Heart left ventricle (tissue), 16 donors: ENCODE measurements around the gene P2RY12. TPM values are rescaled to one million over a fixed set of nuclear protein-coding genes. Genes with fewer than 3 reads are reported as not detected.

Experiments
- ATAC-seq, 4 donors: fragments of 200-7000 bp; cut with Tn5 transposase; one replicate each; pipeline ENCODE4 v1.9.1; 2020 to 2022; ENCODE audit warnings: moderate library complexity in 4 of 4, mild to moderate bottlenecking in 3 of 4, moderate number of reproducible peaks in 1 of 4
- DNase-seq, 5 donors: peaks; one replicate each; pipeline ENCODE4 v3.0.0-alpha.2; 2020
- H3K27ac ChIP-seq, 12 donors: fragments of 200-600 bp; sonication (generic) in 4 of 12; one replicate each; pipeline versions ENCODE4 v1.5.0 to v1.8.0; 2016 to 2022; ENCODE audit warnings: mild to moderate bottlenecking in 2 of 12
- H3K27me3 ChIP-seq, 9 donors: fragments of 200-600 bp; sonication (generic) in 2 of 9; one replicate each; pipeline versions ENCODE4 v1.5.1 to v1.8.0; 2016 to 2022; ENCODE audit warnings: mild to moderate bottlenecking in 3 of 9
- H3K36me3 ChIP-seq, 9 donors: fragments of 200-600 bp; sonication (generic) in 2 of 9; one replicate each; pipeline versions ENCODE4 v1.5.0 to v1.8.0; 2018 to 2022; ENCODE audit warnings: mild to moderate bottlenecking in 2 of 9
- H3K4me1 ChIP-seq, 12 donors: fragments of 200-600 bp; sonication (generic) in 4 of 12; one replicate each; pipeline versions ENCODE4 v1.5.0 to v1.8.0; 2016 to 2022; ENCODE audit warnings: mild to moderate bottlenecking in 3 of 12
- H3K4me3 ChIP-seq, 12 donors: fragments of 200-600 bp; sonication (generic) in 4 of 12; one replicate each; pipeline versions ENCODE4 v1.5.0 to v1.8.0; 2017 to 2022; ENCODE audit warnings: mild to moderate bottlenecking in 9 of 12, moderate library complexity in 4 of 12
- H3K9me3 ChIP-seq, 12 donors: fragments of 200-600 bp; sonication (generic) in 4 of 12; one replicate each; pipeline versions ENCODE4 v1.5.0 to v1.8.0; 2016 to 2022; ENCODE audit warnings: mild to moderate bottlenecking in 1 of 12
- CTCF ChIP-seq, 12 donors: fragments of 200-600 bp; sonication (generic) in 4 of 12; IDR thresholded peaks; one replicate each; pipeline versions ENCODE4 v1.5.0 to v1.8.0; 2018 to 2022; ENCODE audit warnings: antibody characterized with exemption in 12 of 12, mild to moderate bottlenecking in 5 of 12
- POLR2A ChIP-seq, 2 donors: fragments of 450-650 bp; IDR thresholded peaks; one replicate each; pipeline ENCODE4 v1.6.1; 2017; ENCODE audit warnings: antibody characterized with exemption in 2 of 2, mild to moderate bottlenecking in 2 of 2, moderate library complexity in 2 of 2
- WGBS, 4 donors: extraction: QIAGEN DNeasy Blood & Tissue Kit in 2 of 4; methylation state at CpG; one replicate each; pipeline versions ENCODE4 v1.1.5 to v1.1.7; 2013 to 2018; 5-methylcytosine and 5-hydroxymethylcytosine counted together
- intact Hi-C, 10 donors: fragments of 100-400 bp; cut with DNase I; formaldehyde crosslinking; loops; one replicate each; pipeline versions ENCODE4 v1.11.1 to v1.14.2; 2022
- polyA plus RNA-seq, 2 donors: library from polyadenylated mRNA; stranded (reverse); fragments of 200-250 nt; gene quantifications; one replicate each; pipeline ENCODE4 v1.2.3, GENCODE V29; 2013
- total RNA-seq, 9 donors: library from RNA; depleted of rRNA in 2 of 9; stranded (reverse); fragments of >200 nt in 2 of 9; fragmentation: NEBNext Ultra II Directional in 3 of 9; extraction: Animal tissue kit (Norgen Biotek cat#: 25700) in 3 of 9; gene quantifications; one replicate each; pipeline versions ENCODE4 v1.1.0 to v1.2.4, GENCODE V29; 2016 to 2023
- donor health status: ischemic (EF 13 %, LVEDD 7.1; RV severe dilation, severe dysfunction).
- donor health status: healthy with polysubstance abuse.
- donor health status: DM: no; HTN: yes; CAD: no.
- donor health status: DM: no; HTN: no; CAD: no.
- donor health status: ischemic (EF 25% LVEDD 6.9; RV normal size, moderate dysfunction).
- donor health status: ischemic (EF 25% LVEDD 5.7; RV mildly dilated, moderate dysfunction).
- donor health status: healthy.
- donor health status: DM: yes; HTN: yes; CAD: no.
- donor health status: ischemic (EF 35%, LVEDD 5.7; RV mildly dilated, moderate dysfunction).
- donor health status: nonischemic (EF 11% LVEDD 7.7; RV severe dilation, severe dysfunction).
- donor health status: DM: yes; HTN: yes; CAD: no.
- donor health status: PGD.
- donor health status: ischemic (EF 29% LVEDD 5.4; RV normal size, mild dysfunction).
- donor health status: nonischemic (EF 23%, LVEDD 6.1; RV moderate dilation, normal function).

Gene P2RY12
- total and polyA plus RNA-seq, 11 donors, result 0.26 to 3.4 (median 0.56) TPM

GRCh38 chr3:151315136-151315535 is 69.4 kb downstream of the P2RY12 start:
- 83 to 92% (median 86%) methylated on average over 2 of the region's 2 CpGs for WGBS, 4 donors
- Histone ChIP-seq H3K4me3 (no peak overlapping the region), H3K27ac (no peak overlapping the region), H3K9me3 (no peaks in the 10 kb centered on the region), H3K4me1 (peaks cover 0 to 11% (median 0%) of the 10 kb centered on the region in 12 donors), H3K27me3 (no peaks in the 10 kb centered on the region), H3K36me3 (no peaks in the 10 kb centered on the region)
- ATAC-seq (no peak), DNase-seq (no peak)
- intact Hi-C loops, result no loop called here
- TF ChIP-seq POLR2A (IDR thresholded peaks at IDR 0.05) (no peak), CTCF (IDR thresholded peaks at IDR 0.05) (no peak)

- ATAC-seq (no peak), DNase-seq (no peak)
- intact Hi-C loops, result no loop called here
- WGBS, 4 donors, result 92 to 94% (median 94%) methylated on average over 5 of the region's 5 CpGs
- Histone ChIP-seq H3K27me3 (no peaks in the 10 kb centered on the region), H3K9me3 (no peaks in the 10 kb centered on the region), H3K4me1 (peaks cover 0 to 11% (median 0%) of the 10 kb centered on the region in 12 donors), H3K27ac (no peak overlapping the region), H3K4me3 (no peak overlapping the region), H3K36me3 (no peaks in the 10 kb centered on the region)
- TF ChIP-seq CTCF (IDR thresholded peaks at IDR 0.05) (no peak), POLR2A (IDR thresholded peaks at IDR 0.05) (no peak)
These were observed 70.0 kb downstream of the P2RY12 start for GRCh38 chr3:151314593-151314992.

- intact Hi-C loops, result no loop called here
- Histone ChIP-seq H3K4me3 (no peak overlapping the region), H3K4me1 (peaks cover 0 to 11% (median 0%) of the 10 kb centered on the region in 12 donors), H3K27me3 (no peaks in the 10 kb centered on the region), H3K36me3 (no peaks in the 10 kb centered on the region), H3K9me3 (no peaks in the 10 kb centered on the region), H3K27ac (no peak overlapping the region)
- DNase-seq, result no peak
- TF ChIP-seq CTCF (IDR thresholded peaks at IDR 0.05) (no peak), POLR2A (IDR thresholded peaks at IDR 0.05) (no peak)
- WGBS, 4 donors, result 78 to 95% (median 92%) methylated on average over 2 of the region's 2 CpGs
- no peak for ATAC-seq
These were observed 70.4 kb downstream of the P2RY12 start for GRCh38 chr3:151314137-151314536.

- DNase-seq (no peak), ATAC-seq (no peak)
- WGBS, 4 donors, result 92 to 98% (median 95%) methylated on average over 3 of the region's 3 CpGs
- H3K27ac ChIP-seq, result no peak overlapping the region
- H3K4me3 ChIP-seq, result no peak overlapping the region
- H3K9me3 ChIP-seq, result no peaks in the 10 kb centered on the region
- intact Hi-C loops, result no loop called here
- no peak for TF ChIP-seq POLR2A (IDR thresholded peaks at IDR 0.05)
- no peak for TF ChIP-seq CTCF (IDR thresholded peaks at IDR 0.05)
- H3K27me3 ChIP-seq, result no peaks in the 10 kb centered on the region
- no peaks in the 10 kb centered on the region for H3K4me1 ChIP-seq
- H3K36me3 ChIP-seq, result no peaks in the 10 kb centered on the region
These were observed 71.6 kb downstream of the P2RY12 start for GRCh38 chr3:151312972-151313371.
